Mammary epithelial cell (primary cell): ENCODE measurements around the gene APAF1.

Source experiments
- CTCF ChIP-seq, 2 donors: IDR thresholded peaks in 1 of 2; conservative IDR thresholded peaks in 1 of 2; 2 replicates each; pipeline ENCODE4 v1.5.1; 2011 to 2012; ENCODE audit warnings: inconsistent platforms in 2 of 2, low read length in 2 of 2, mild to moderate bottlenecking in 2 of 2, control low read depth in 1 of 2, low read depth in 1 of 2; ENCODE audit not compliant: insufficient read depth in 1 of 2; ENCODE audit errors: extremely low read depth in 1 of 2
- EZH2 ChIP-seq: IDR thresholded peaks from 2 replicates; pipeline ENCODE4 v1.6.1; 2012; ENCODE audit warnings: low read length, inconsistent platforms, borderline replicate concordance

- no peak for TF ChIP-seq CTCF (conservative IDR thresholded peaks at IDR 0.05 in 1 of 2, IDR thresholded peaks at IDR 0.05 in 1 of 2; ENCODE audit: extremely low read depth in 1 of 2, insufficient read depth in 1 of 2, low read depth in 1 of 2, low read length in 2 of 2)
- no peak for TF ChIP-seq EZH2
Measured at GRCh38 chr12:98674841-98675240, 29.8 kb downstream of the APAF1 start.
